H1 (cell line): ENCODE data around the gene S1PR2. TPM values are rescaled to one million over a fixed set of nuclear protein-coding genes. Genes with fewer than 3 reads are reported as not detected.

Experiments
- CTCF ChIA-PET: fragments of 300-600 bp; sonication (Branson Sonifier 250); formaldehyde crosslinking; loops from one replicate; lab custom pipeline; 2021; ENCODE audit not compliant: partially characterized antibody; lab: Charles Lee
- POLR2A ChIA-PET: fragments of 300-600 bp; sonication (Branson Sonifier 250); formaldehyde crosslinking; loops from one replicate; lab custom pipeline; 2021; ENCODE audit warnings: inconsistent platforms; ENCODE audit not compliant: partially characterized antibody; lab: Charles Lee
- DNase-seq, 2 experiments: peaks; one replicate each; pipeline versions ENCODE4 v3.0.0 to v3.0.0-alpha.2; 2010 to 2022; ENCODE audit warnings: low spot score in 2 of 2, low read depth in 1 of 2, mixed read lengths in 1 of 2
- FAIRE-seq: peaks from 2 replicates; lab custom pipeline; 2011; peaks lifted over from hg19 to GRCh38; lab: Jason Lieb, UNC
- H2AFZ ChIP-seq: 2 replicates; pipeline ENCODE4 v1.8.1; 2012; ENCODE audit warnings: low read length, inconsistent platforms
- H2AK5ac ChIP-seq: 2 replicates; pipeline ENCODE4 v1.6.1; 2013; ENCODE audit warnings: low read depth, low read length
- H2BK120ac ChIP-seq: replicated peaks from 2 replicates; pipeline ENCODE3; 2013; ENCODE audit warnings: low read depth, low read length, inconsistent platforms
- H2BK12ac ChIP-seq: 2 replicates; pipeline ENCODE4 v1.6.1; 2013; ENCODE audit warnings: low read depth, low read length
- H2BK15ac ChIP-seq: 2 replicates; pipeline ENCODE4 v1.6.1; 2013; ENCODE audit warnings: low read length
- H2BK20ac ChIP-seq: 2 replicates; pipeline ENCODE4 v1.6.1; 2013; ENCODE audit warnings: low read length
- H2BK5ac ChIP-seq: 2 replicates; pipeline ENCODE4 v1.6.1; 2013; ENCODE audit warnings: low read depth, low read length
- H3K14ac ChIP-seq: 2 replicates; pipeline ENCODE4 v1.6.1; 2013; ENCODE audit warnings: inconsistent platforms; ENCODE audit not compliant: insufficient read length
- H3K18ac ChIP-seq: 2 replicates; pipeline ENCODE4 v1.6.1; 2013; ENCODE audit warnings: low read length; ENCODE audit errors: extremely low read depth
- H3K23ac ChIP-seq: 2 replicates; pipeline ENCODE4 v1.6.1; 2013; ENCODE audit warnings: inconsistent platforms; ENCODE audit not compliant: insufficient read length
- H3K23me2 ChIP-seq: 2 replicates; pipeline ENCODE4 v1.6.1; 2013; ENCODE audit warnings: low read depth, low read length
- H3K27ac ChIP-seq: 2 replicates; pipeline ENCODE4 v1.6.1; 2011; ENCODE audit warnings: low read depth, low read length, inconsistent platforms
- H3K27me3 ChIP-seq, 4 experiments: replicated peaks in 1 of 4; 1 replicate in 1 of 4; 2 replicates in 3 of 4; pipeline versions ENCODE4 v1.6.1 to v1.8.1; 2011 to 2013; ENCODE audit warnings: low read length in 3 of 4, mild to moderate bottlenecking in 3 of 4, inconsistent platforms in 2 of 4, mixed read lengths in 2 of 4, moderate library complexity in 1 of 4; ENCODE audit not compliant: control insufficient read depth in 3 of 4, insufficient read depth in 3 of 4; ENCODE audit errors: extremely low read depth in 1 of 4
- H3K36me3 ChIP-seq, 4 experiments: 2 replicates each; pipeline versions ENCODE4 v1.6.1 to v1.8.1; 2011 to 2013; ENCODE audit warnings: mild to moderate bottlenecking in 4 of 4, low read length in 3 of 4, moderate library complexity in 2 of 4, control low read depth in 1 of 4, inconsistent platforms in 1 of 4; ENCODE audit not compliant: insufficient read depth in 4 of 4, control insufficient read depth in 2 of 4
- H3K4ac ChIP-seq: replicated peaks from 2 replicates; pipeline ENCODE3; 2013; ENCODE audit warnings: low read length, low read depth, mixed read lengths, inconsistent platforms; ENCODE audit not compliant: insufficient read length
- H3K4me1 ChIP-seq, 4 experiments: replicated peaks in 1 of 4; 1 replicate in 1 of 4; 2 replicates in 3 of 4; pipeline versions ENCODE4 v1.6.1 to v1.8.1; 2011 to 2013; ENCODE audit warnings: low read length in 3 of 4, inconsistent platforms in 2 of 4, mixed read lengths in 1 of 4; ENCODE audit not compliant: insufficient read depth in 4 of 4, control insufficient read depth in 3 of 4
- H3K4me2 ChIP-seq, 2 experiments: 2 replicates each; pipeline versions ENCODE4 v1.6.1 to v1.8.1; 2011 to 2013; ENCODE audit warnings: low read depth in 2 of 2, low read length in 2 of 2, control low read depth in 1 of 2, inconsistent platforms in 1 of 2, mild to moderate bottlenecking in 1 of 2; ENCODE audit not compliant: insufficient read depth in 1 of 2
- H3K4me3 ChIP-seq, 4 experiments: fragments of 200-600, 300-600 bp in 1 of 4; sonication (generic), shearing (Covaris generic), sonication (Bioruptor Twin) in 1 of 4; 2 replicates each; pipeline versions ENCODE4 v1.5.1 to v1.8.1; 2011 to 2016; ENCODE audit warnings: low read length in 4 of 4, low read depth in 3 of 4, control low read depth in 2 of 4, inconsistent platforms in 2 of 4, mild to moderate bottlenecking in 2 of 4, mixed read lengths in 1 of 4, moderate library complexity in 1 of 4; ENCODE audit not compliant: insufficient read depth in 2 of 4; ENCODE audit errors: extremely low read depth in 1 of 4
- H3K56ac ChIP-seq: replicated peaks from 2 replicates; pipeline ENCODE3; 2013; ENCODE audit warnings: low read depth, mild to moderate bottlenecking, mixed read lengths, low read length, inconsistent platforms; ENCODE audit not compliant: insufficient read length
- H3K79me1 ChIP-seq: 2 replicates; pipeline ENCODE4 v1.6.1; 2013; ENCODE audit warnings: low read depth, low read length, control low read depth
- H3K79me2 ChIP-seq, 2 experiments: 2 replicates each; pipeline versions ENCODE4 v1.6.1 to v1.8.1; 2012 to 2013; ENCODE audit warnings: low read length in 2 of 2, mild to moderate bottlenecking in 2 of 2, inconsistent platforms in 1 of 2; ENCODE audit not compliant: insufficient read depth in 2 of 2, control insufficient read depth in 1 of 2
- H3K9ac ChIP-seq, 4 experiments: replicated peaks in 1 of 4; 1 replicate in 1 of 4; 2 replicates in 3 of 4; pipeline versions ENCODE4 v1.6.1 to v1.8.1; 2011 to 2013; ENCODE audit warnings: low read depth in 3 of 4, low read length in 3 of 4, control low read depth in 2 of 4, mild to moderate bottlenecking in 2 of 4, moderate library complexity in 2 of 4, inconsistent platforms in 1 of 4; ENCODE audit errors: extremely low read depth in 1 of 4
- H3K9me3 ChIP-seq, 2 experiments: 2 replicates each; pipeline versions ENCODE4 v1.6.1 to v1.8.1; 2012 to 2013; ENCODE audit warnings: mild to moderate bottlenecking in 2 of 2, moderate library complexity in 2 of 2, control low read depth in 1 of 2, inconsistent platforms in 1 of 2, low read depth in 1 of 2, low read length in 1 of 2, mixed read lengths in 1 of 2; ENCODE audit not compliant: insufficient read depth in 2 of 2
- H4K20me1 ChIP-seq, 2 experiments: replicated peaks in 1 of 2; 2 replicates each; pipeline versions ENCODE3 to v1.8.1; 2011 to 2013; ENCODE audit warnings: inconsistent platforms in 2 of 2, low read length in 2 of 2, mild to moderate bottlenecking in 1 of 2; ENCODE audit not compliant: insufficient read depth in 2 of 2, control insufficient read depth in 1 of 2
- H4K5ac ChIP-seq: 2 replicates; pipeline ENCODE4 v1.6.1; 2013; ENCODE audit warnings: low read length, low read depth, mixed read lengths, inconsistent platforms; ENCODE audit not compliant: insufficient read length
- H4K8ac ChIP-seq: 2 replicates; pipeline ENCODE4 v1.8.0; 2013; ENCODE audit warnings: mild to moderate bottlenecking, moderate library complexity, low read length, inconsistent platforms; ENCODE audit not compliant: insufficient read depth; ENCODE audit errors: extremely low read depth
- H4K91ac ChIP-seq: replicated peaks from 2 replicates; pipeline ENCODE3; 2013; ENCODE audit warnings: low read length, mixed read lengths, inconsistent platforms; ENCODE audit not compliant: insufficient read length
- CEBPB ChIP-seq: IDR thresholded peaks from 2 replicates; pipeline ENCODE4 v1.6.1; 2012; ENCODE audit warnings: low read depth, low read length
- E2F6 ChIP-seq: IDR thresholded peaks from 2 replicates; pipeline ENCODE4 v1.6.1; 2012; ENCODE audit warnings: inconsistent platforms
- MAFK ChIP-seq: IDR thresholded peaks from 2 replicates; pipeline ENCODE4 v1.6.1; 2012; ENCODE audit warnings: low read depth, mild to moderate bottlenecking, improper control_type of control experiment, low read length
- NRF1 ChIP-seq: IDR thresholded peaks from 2 replicates; pipeline ENCODE4 v1.6.1; 2011; ENCODE audit warnings: mild to moderate bottlenecking, low read depth, low read length, improper control_type of control experiment
- SP1 ChIP-seq: IDR thresholded peaks from 2 replicates; pipeline ENCODE4 v1.6.1; 2011; ENCODE audit warnings: low read depth, low read length
- TAF1 ChIP-seq: IDR thresholded peaks from 2 replicates; pipeline ENCODE4 v1.6.1; 2011; ENCODE audit warnings: mild to moderate bottlenecking, low read depth, low read length
- TAF7 ChIP-seq: optimal IDR thresholded peaks from 2 replicates; pipeline ENCODE3; 2011; ENCODE audit warnings: low read depth, mild to moderate bottlenecking, inconsistent platforms, low read length, moderate library complexity, borderline replicate concordance
- TEAD4 ChIP-seq: IDR thresholded peaks from 2 replicates; pipeline ENCODE4 v1.6.1; 2012; ENCODE audit warnings: low read depth, low read length, inconsistent platforms, mixed read lengths
- WGBS, 2 experiments: shearing (Covaris generic) in 1 of 2; methylation state at CpG; one replicate each; pipeline versions ENCODE4 v1.1.6 to v1.1.7; 2013 to 2015; ENCODE audit warnings: low lambda C conversion rate in 2 of 2, mixed read lengths in 2 of 2, inconsistent platforms in 1 of 2, low coverage in 1 of 2, missing lambda C conversion rate in 1 of 2; ENCODE audit not compliant: insufficient replicate concordance in 2 of 2, insufficient coverage in 1 of 2, insufficient read length in 1 of 2; ENCODE audit errors: extremely low coverage in 1 of 2, missing lambda C conversion rate in 1 of 2; 5-methylcytosine and 5-hydroxymethylcytosine counted together
- polyA plus RNA-seq, 7 experiments: library from polyadenylated mRNA; depleted of rRNA in 3 of 7; stranded (reverse) in 5 of 7; unstranded in 2 of 7; fragments of >200 nt in 5 of 7; fragments of 200-250 nt in 2 of 7; gene quantifications; 1 replicate in 5 of 7; 2 replicates in 1 of 7; 4 replicates in 1 of 7; pipeline versions ENCODE4 v1.2.1 to v1.2.3, GENCODE V29; 2011 to 2013; ENCODE audit warnings: missing spikeins in 2 of 7, mixed read lengths in 2 of 7
- total RNA-seq: library from RNA; stranded (reverse); fragmentation: NEBNext Ultra II Directional; extraction: Animal tissue kit (Norgen Biotek cat#: 25700); gene quantifications from 2 replicates; pipeline ENCODE4 v1.2.1, GENCODE V29; 2021

S1PR2 gene
- total and polyA plus RNA-seq, 2 of the 8 experiments (the other 6 are each of a cell fraction or from before 2014, with no cell fraction given), result 17.5 to 19.4 TPM

GRCh38 chr19:10201176-10201575 is 30.0 kb downstream of the S1PR2 start:
- H3K18ac ChIP-seq, result no peak overlapping the region
- no peaks in the 10 kb centered on the region for H3K36me3 ChIP-seq
- no peaks in the 10 kb centered on the region for H3K23me2 ChIP-seq
- H3K27me3 ChIP-seq, result no peaks in the 10 kb centered on the region
- no peak overlapping the region for H4K91ac ChIP-seq
- peaks cover 0 to 3% (median 0%) of the 10 kb centered on the region in 4 experiments; a peak in 1 of 7 replicates for H3K4me1 ChIP-seq
- no peaks in the 10 kb centered on the region for H3K9me3 ChIP-seq
- ChIA-PET CTCF (interaction anchor here (0.6 to 2.1 kb wide), 5 partner anchors 10 to 58 kb away, joined by 3 to 7 read pairs (median 5); no protein-coding TSS in a partner anchor), POLR2A (interaction anchor here (1.4 kb wide), 1 partner anchor 57 kb away, joined by 5 read pairs; no protein-coding TSS in a partner anchor)
- no peak overlapping the region for H2BK5ac ChIP-seq
- no peak overlapping the region for H4K5ac ChIP-seq
- H3K14ac ChIP-seq, result no peak overlapping the region
- H3K79me1 ChIP-seq, result no peaks in the 10 kb centered on the region; the same call in 1 of the 2 replicates
- H4K20me1 ChIP-seq, result no peaks in the 10 kb centered on the region
- WGBS, 2 experiments, result 81% methylated on average over 3 of the region's 3 CpGs; no CpG with 5 or more reads in 1 of the 2 experiments
- H2BK120ac ChIP-seq, result no peak overlapping the region
- no peak overlapping the region for H4K8ac ChIP-seq
- DNase-seq (no peak), FAIRE-seq (no peak)
- H2AFZ ChIP-seq, result no peak overlapping the region
- 0 out of 2 replicates have a peak overlapping the region, but pooled peaks have one; percentile 39 for H2AK5ac ChIP-seq
- H2BK15ac ChIP-seq, result no peak overlapping the region; the same call in 1 of the 2 replicates
- H3K79me2 ChIP-seq, result no peaks in the 10 kb centered on the region
- no peak overlapping the region for H2BK20ac ChIP-seq
- H3K4me3 ChIP-seq, result no peak overlapping the region
- H3K27ac ChIP-seq, result no peak overlapping the region
- H3K4me2 ChIP-seq, result no peak overlapping the region
- no peak overlapping the region for H2BK12ac ChIP-seq
- no peak overlapping the region for H3K23ac ChIP-seq
- TF ChIP-seq TAF7, result no peak
- TF ChIP-seq TEAD4, result no peak
- TF ChIP-seq E2F6, result no peak
- no peak for TF ChIP-seq MAFK
- no peak for TF ChIP-seq CEBPB
- TF ChIP-seq TAF1, result no peak
- TF ChIP-seq SP1, result no peak
- no peak for TF ChIP-seq NRF1
- no peak overlapping the region for H3K56ac ChIP-seq
- no peak overlapping the region for H3K4ac ChIP-seq
- H3K9ac ChIP-seq, result no peak overlapping the region
